Measurements from ENCODE around the gene KIRREL3. TPM values are rescaled to one million over a fixed set of nuclear protein-coding genes. Genes with fewer than 3 reads are reported as not detected.

Gene KIRREL3
- total and polyA plus RNA-seq, 2 of the 4 experiments (the other 2 are of a cell fraction) = 10.9 to 15.9 TPM

- Histone ChIP-seq H3K79me1 (ENCODE audit: low read depth in 1 of 2, low read length in 2 of 2) (peaks cover 0 to 5% of the 10 kb centered on the region in 2 experiments; a peak in 1 of 4 replicates), H3K4me2 (ENCODE audit: low read depth, low read length) (peak overlapping the region; percentile 21; the same call in 1 of the 2 replicates), H4K8ac (ENCODE audit: low read depth in 2 of 2, low read length in 2 of 2) (no peak overlapping the region), H4K91ac (ENCODE audit: insufficient read depth, low read depth, low read length) (no peak overlapping the region; the same call in 1 of the 2 replicates), H3K4me3 (ENCODE audit: insufficient read depth, low read depth, low read length) (no peak overlapping the region), H2BK15ac (ENCODE audit: low read depth, low read length) (no peak overlapping the region), H3K27ac (ENCODE audit: insufficient read depth, low read length) (no peak overlapping the region), H3K4me1 (ENCODE audit: control insufficient read depth, insufficient read depth, low read length) (peaks cover 9% of the 10 kb centered on the region), H3K14ac (replicated peaks; ENCODE audit: low read depth, low read length) (no peak overlapping the region), H4K20me1 (ENCODE audit: insufficient read depth, low read length) (no peaks in the 10 kb centered on the region), H3K9me1 (ENCODE audit: insufficient read depth, low read length) (no peaks in the 10 kb centered on the region; the same call in 1 of the 2 replicates), H3K27me3 (ENCODE audit: control insufficient read depth, insufficient read depth, low read length) (no peaks in the 10 kb centered on the region), H3K9ac (ENCODE audit: low read depth, low read length) (no peak overlapping the region), H3K9me3 (ENCODE audit: control insufficient read depth, insufficient read depth, low read length) (no peaks in the 10 kb centered on the region), H2AK5ac (ENCODE audit: low read depth, low read length) (0 out of 2 replicates have a peak overlapping the region, but pooled peaks have one; percentile 14), H3K23ac (ENCODE audit: low read depth, low read length) (no peak overlapping the region), H3K36me3 (ENCODE audit: control insufficient read depth, insufficient read depth, low read length) (no peaks in the 10 kb centered on the region), H2BK5ac (ENCODE audit: low read depth, low read length, poor library complexity, severe bottlenecking) (no peak overlapping the region), H2BK20ac (ENCODE audit: low read depth, low read length) (no peak overlapping the region), H2AK9ac (replicated peaks; ENCODE audit: low read depth, low read length, poor library complexity) (no peak overlapping the region), H2BK120ac (ENCODE audit: low read depth, low read length) (no peak overlapping the region), H3K4ac (ENCODE audit: low read depth, low read length) (peak overlapping the region; percentile 30; the same call in 1 of the 2 replicates), H3K18ac (ENCODE audit: low read depth, low read length) (0 out of 2 replicates have a peak overlapping the region, but pooled peaks have one; percentile 32), H4K5ac (ENCODE audit: low read depth, low read length) (peak overlapping the region; percentile 42; the same call in 1 of the 2 replicates), H2AFZ (replicated peaks; ENCODE audit: low read length, poor library complexity) (no peak overlapping the region), H3K56ac (ENCODE audit: extremely low read depth, insufficient read depth, low read length) (no peak overlapping the region)
- dilution Hi-C loops (cut with HindIII; ENCODE audit: low sequenced_read_pairs, unreplicated experiment) (no loop called here), in situ Hi-C loops (cut with MboI; ENCODE audit: low sequenced_read_pairs) (no loop called here), intact Hi-C loops (cut with micrococcal nuclease) (no loop called here)
- ATAC-seq (ENCODE audit: low read depth) (no peak), DNase-seq (no peak)
- BruUV-seq (replicated peaks) = no TSS peak
- ChIA-PET POLR2A (ENCODE audit: unreplicated experiment) (no interaction called here), CTCF (no interaction called here)
- WGBS, 2 experiments (ENCODE audit: extremely low coverage in 2 of 2, insufficient read length in 1 of 2) = no CpG with 5 or more reads among the region's 4 CpGs
- TF ChIP-seq RCOR1 (IDR thresholded peaks at IDR 0.05; ENCODE audit: insufficient replicate concordance, low read length) = no peak
These were observed 267.6 kb downstream of the KIRREL3 start for GRCh38 chr11:126732981-126733380.

Data from IMR-90 (cell line).